Activated naive CD4-positive, alpha-beta T cell treated with anti-CD3 and anti-CD28 coated beads, Interleukin-2, amount 10 ng/mL, durations not matched to agents 7 days and 5 days (primary cell): ENCODE measurements around the gene COL5A1.

ENCODE experiments used
- CTCF ChIA-PET: fragments of 350-600 bp; sonication (Branson Sonifier 250); formaldehyde crosslinking; loops from one replicate; lab custom pipeline; 2021; ENCODE audit warnings: antibody characterized with exemption; lab: Charles Lee
- DNase-seq: peaks from one replicate; pipeline ENCODE4 v3.0.0-alpha.2; 2020
- H3K27ac Mint-ChIP-seq: one replicate; pipeline ENCODE4 v1.8.0; 2021; ENCODE audit warnings: mild to moderate bottlenecking, moderate library complexity, mixed read lengths
- H3K27me3 Mint-ChIP-seq: one replicate; pipeline ENCODE4 v1.8.0; 2021; ENCODE audit warnings: mild to moderate bottlenecking, mixed read lengths
- H3K36me3 Mint-ChIP-seq: one replicate; pipeline ENCODE4 v1.8.0; 2021; ENCODE audit warnings: mixed read lengths
- H3K4me1 Mint-ChIP-seq: one replicate; pipeline ENCODE4 v1.8.0; 2021; ENCODE audit warnings: mixed read lengths
- H3K4me3 Mint-ChIP-seq: one replicate; pipeline ENCODE4 v1.8.0; 2021; ENCODE audit warnings: mild to moderate bottlenecking, moderate library complexity, mixed read lengths
- H3K9me3 Mint-ChIP-seq: one replicate; pipeline ENCODE4 v1.8.0; 2021; ENCODE audit warnings: mixed read lengths

COL5A1 gene

GRCh38 chr9:134787601-134788531, 146.3 kb downstream of the COL5A1 start:
- no peak for DNase-seq
- Mint-ChIP-seq H3K27me3 (peaks cover under 1% of the 10 kb centered on the region), H3K4me1 (no peaks in the 10 kb centered on the region), H3K4me3 (no peak overlapping the region), H3K27ac (no peak overlapping the region), H3K9me3 (no peaks in the 10 kb centered on the region), H3K36me3 (no peaks in the 10 kb centered on the region)
- CTCF ChIA-PET, result no interaction called here

GRCh38 chr9:134789168-134789567, 147.6 kb downstream of the COL5A1 start:
- peaks cover 7% of the 10 kb centered on the region for H3K27me3 Mint-ChIP-seq
- no peaks in the 10 kb centered on the region for H3K4me1 Mint-ChIP-seq
- H3K36me3 Mint-ChIP-seq, result no peaks in the 10 kb centered on the region
- CTCF ChIA-PET, result no interaction called here
- H3K9me3 Mint-ChIP-seq, result no peaks in the 10 kb centered on the region
- H3K4me3 Mint-ChIP-seq, result no peak overlapping the region
- H3K27ac Mint-ChIP-seq, result no peak overlapping the region
- no peak for DNase-seq

GRCh38 chr9:134791009-134791408, 149.4 kb downstream of the COL5A1 start:
- H3K36me3 Mint-ChIP-seq, result no peaks in the 10 kb centered on the region
- H3K9me3 Mint-ChIP-seq, result no peaks in the 10 kb centered on the region
- peaks cover 15% of the 10 kb centered on the region for H3K27me3 Mint-ChIP-seq
- H3K4me3 Mint-ChIP-seq, result no peak overlapping the region
- H3K27ac Mint-ChIP-seq, result no peak overlapping the region
- no peak for DNase-seq
- CTCF ChIA-PET, result no interaction called here
- H3K4me1 Mint-ChIP-seq, result no peaks in the 10 kb centered on the region

- Mint-ChIP-seq H3K36me3 (no peaks in the 10 kb centered on the region), H3K4me1 (no peaks in the 10 kb centered on the region), H3K9me3 (no peaks in the 10 kb centered on the region), H3K27ac (no peak overlapping the region), H3K4me3 (no peak overlapping the region), H3K27me3 (peaks cover 15% of the 10 kb centered on the region)
- no peak for DNase-seq
- CTCF ChIA-PET, result no interaction called here
Observed at GRCh38 chr9:134792627-134793026, 151.0 kb downstream of the COL5A1 start.

GRCh38 chr9:134793288-134794188, 151.9 kb downstream of the COL5A1 start:
- Mint-ChIP-seq H3K9me3 (no peaks in the 10 kb centered on the region), H3K27me3 (peaks cover 15% of the 10 kb centered on the region), H3K27ac (no peak overlapping the region), H3K4me3 (no peak overlapping the region), H3K36me3 (no peaks in the 10 kb centered on the region), H3K4me1 (no peaks in the 10 kb centered on the region)
- no peak for DNase-seq
- CTCF ChIA-PET, result no interaction called here

- Mint-ChIP-seq H3K4me3 (no peak overlapping the region), H3K27me3 (peaks cover 15% of the 10 kb centered on the region), H3K27ac (no peak overlapping the region), H3K4me1 (no peaks in the 10 kb centered on the region), H3K36me3 (no peaks in the 10 kb centered on the region), H3K9me3 (no peaks in the 10 kb centered on the region)
- CTCF ChIA-PET, result no interaction called here
- DNase-seq, result no peak
Observed at GRCh38 chr9:134794663-134795370, 153.2 kb downstream of the COL5A1 start.

GRCh38 chr9:134795446-134795845, 153.8 kb downstream of the COL5A1 start:
- peaks cover 15% of the 10 kb centered on the region for H3K27me3 Mint-ChIP-seq
- H3K36me3 Mint-ChIP-seq, result no peaks in the 10 kb centered on the region
- H3K9me3 Mint-ChIP-seq, result no peaks in the 10 kb centered on the region
- CTCF ChIA-PET, result no interaction called here
- DNase-seq, result no peak
- H3K27ac Mint-ChIP-seq, result no peak overlapping the region
- H3K4me3 Mint-ChIP-seq, result no peak overlapping the region
- H3K4me1 Mint-ChIP-seq, result no peaks in the 10 kb centered on the region

GRCh38 chr9:134796882-134797281, 155.3 kb downstream of the COL5A1 start:
- no peaks in the 10 kb centered on the region for H3K4me1 Mint-ChIP-seq
- H3K27ac Mint-ChIP-seq, result no peak overlapping the region
- no peak overlapping the region for H3K4me3 Mint-ChIP-seq
- no peak for DNase-seq
- H3K27me3 Mint-ChIP-seq, result peaks cover 15% of the 10 kb centered on the region
- no peaks in the 10 kb centered on the region for H3K9me3 Mint-ChIP-seq
- no peaks in the 10 kb centered on the region for H3K36me3 Mint-ChIP-seq
- CTCF ChIA-PET, result no interaction called here

GRCh38 chr9:134800791-134801339, 159.3 kb downstream of the COL5A1 start:
- Mint-ChIP-seq H3K9me3 (no peaks in the 10 kb centered on the region), H3K36me3 (no peaks in the 10 kb centered on the region), H3K27me3 (no peaks in the 10 kb centered on the region), H3K4me3 (no peak overlapping the region), H3K4me1 (no peaks in the 10 kb centered on the region), H3K27ac (no peak overlapping the region)
- DNase-seq, result no peak
- CTCF ChIA-PET, result no interaction called here

GRCh38 chr9:134802216-134802795, 160.7 kb downstream of the COL5A1 start:
- no peak overlapping the region for H3K4me3 Mint-ChIP-seq
- DNase-seq, result no peak
- H3K9me3 Mint-ChIP-seq, result no peaks in the 10 kb centered on the region
- CTCF ChIA-PET, result no interaction called here
- no peaks in the 10 kb centered on the region for H3K36me3 Mint-ChIP-seq
- no peaks in the 10 kb centered on the region for H3K4me1 Mint-ChIP-seq
- no peaks in the 10 kb centered on the region for H3K27me3 Mint-ChIP-seq
- no peak overlapping the region for H3K27ac Mint-ChIP-seq

GRCh38 chr9:134804871-134805270, 163.3 kb downstream of the COL5A1 start:
- no peak for DNase-seq
- H3K4me3 Mint-ChIP-seq, result no peak overlapping the region
- no peaks in the 10 kb centered on the region for H3K36me3 Mint-ChIP-seq
- CTCF ChIA-PET, result interaction anchor here (0.7 kb wide), 1 partner anchor 107 kb away, joined by 4 read pairs; no protein-coding TSS in a partner anchor
- no peak overlapping the region for H3K27ac Mint-ChIP-seq
- no peaks in the 10 kb centered on the region for H3K9me3 Mint-ChIP-seq
- no peaks in the 10 kb centered on the region for H3K27me3 Mint-ChIP-seq
- H3K4me1 Mint-ChIP-seq, result no peaks in the 10 kb centered on the region

GRCh38 chr9:134807716-134808446, 166.3 kb downstream of the COL5A1 start:
- Mint-ChIP-seq H3K36me3 (no peaks in the 10 kb centered on the region), H3K4me3 (no peak overlapping the region), H3K9me3 (no peaks in the 10 kb centered on the region), H3K27ac (no peak overlapping the region), H3K4me1 (no peaks in the 10 kb centered on the region), H3K27me3 (no peaks in the 10 kb centered on the region)
- no peak for DNase-seq
- CTCF ChIA-PET, result no interaction called here

GRCh38 chr9:134808447-134808792, 166.8 kb downstream of the COL5A1 start:
- H3K27me3 Mint-ChIP-seq, result no peaks in the 10 kb centered on the region
- no peak for DNase-seq
- CTCF ChIA-PET, result no interaction called here

More at GRCh38 chr9:134808447-134808792, 166.8 kb downstream of the COL5A1 start:
- no peaks in the 10 kb centered on the region for H3K4me1 Mint-ChIP-seq
- H3K36me3 Mint-ChIP-seq, result no peaks in the 10 kb centered on the region
- no peak overlapping the region for H3K4me3 Mint-ChIP-seq
- no peak overlapping the region for H3K27ac Mint-ChIP-seq
- no peaks in the 10 kb centered on the region for H3K9me3 Mint-ChIP-seq
